Vagina (tissue), 2 donors: Measurements from ENCODE around the gene REV3L.

Source experiments
- POLR2A ChIP-seq, 2 donors: fragments of 450-650 bp; IDR thresholded peaks; one replicate each; pipeline ENCODE4 v1.6.1; 2017; ENCODE audit warnings: antibody characterized with exemption in 2 of 2, mild to moderate bottlenecking in 2 of 2, moderate library complexity in 2 of 2
- TF ChIP-seq, protein P1 (sequence below), 3 experiments: fragments of 450-650 bp in 2 of 3; fragments of 200-600 bp in 1 of 3; sonication (generic) in 1 of 3; IDR thresholded peaks; one replicate each; pipeline ENCODE4 v1.5.1; 2017 to 2019; ENCODE audit warnings: antibody characterized with exemption in 3 of 3, mild to moderate bottlenecking in 2 of 3, moderate library complexity in 2 of 3

- TF ChIP-seq, protein P1, sequence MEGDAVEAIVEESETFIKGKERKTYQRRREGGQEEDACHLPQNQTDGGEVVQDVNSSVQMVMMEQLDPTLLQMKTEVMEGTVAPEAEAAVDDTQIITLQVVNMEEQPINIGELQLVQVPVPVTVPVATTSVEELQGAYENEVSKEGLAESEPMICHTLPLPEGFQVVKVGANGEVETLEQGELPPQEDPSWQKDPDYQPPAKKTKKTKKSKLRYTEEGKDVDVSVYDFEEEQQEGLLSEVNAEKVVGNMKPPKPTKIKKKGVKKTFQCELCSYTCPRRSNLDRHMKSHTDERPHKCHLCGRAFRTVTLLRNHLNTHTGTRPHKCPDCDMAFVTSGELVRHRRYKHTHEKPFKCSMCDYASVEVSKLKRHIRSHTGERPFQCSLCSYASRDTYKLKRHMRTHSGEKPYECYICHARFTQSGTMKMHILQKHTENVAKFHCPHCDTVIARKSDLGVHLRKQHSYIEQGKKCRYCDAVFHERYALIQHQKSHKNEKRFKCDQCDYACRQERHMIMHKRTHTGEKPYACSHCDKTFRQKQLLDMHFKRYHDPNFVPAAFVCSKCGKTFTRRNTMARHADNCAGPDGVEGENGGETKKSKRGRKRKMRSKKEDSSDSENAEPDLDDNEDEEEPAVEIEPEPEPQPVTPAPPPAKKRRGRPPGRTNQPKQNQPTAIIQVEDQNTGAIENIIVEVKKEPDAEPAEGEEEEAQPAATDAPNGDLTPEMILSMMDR (IDR thresholded peaks at IDR 0.05) = no peak
- no peak for TF ChIP-seq POLR2A (IDR thresholded peaks at IDR 0.05)
These were observed 225.0 kb downstream of the REV3L start for GRCh38 chr6:111258010-111258409.
